Anterior cingulate cortex (tissue), 58 donors: ENCODE results near the gene ZNF44.
"Not testable (repeated sequence)": the region's sequence is repeated elsewhere in the genome, so short reads cannot be mapped to it uniquely, and the experiment has no call there.

ENCODE experiments used
- DNase-seq, 58 donors: peaks; one replicate each; lab custom pipeline; 2025; lab: John Stamatoyannopoulos, UW

The ZNF44 gene

DNA sequence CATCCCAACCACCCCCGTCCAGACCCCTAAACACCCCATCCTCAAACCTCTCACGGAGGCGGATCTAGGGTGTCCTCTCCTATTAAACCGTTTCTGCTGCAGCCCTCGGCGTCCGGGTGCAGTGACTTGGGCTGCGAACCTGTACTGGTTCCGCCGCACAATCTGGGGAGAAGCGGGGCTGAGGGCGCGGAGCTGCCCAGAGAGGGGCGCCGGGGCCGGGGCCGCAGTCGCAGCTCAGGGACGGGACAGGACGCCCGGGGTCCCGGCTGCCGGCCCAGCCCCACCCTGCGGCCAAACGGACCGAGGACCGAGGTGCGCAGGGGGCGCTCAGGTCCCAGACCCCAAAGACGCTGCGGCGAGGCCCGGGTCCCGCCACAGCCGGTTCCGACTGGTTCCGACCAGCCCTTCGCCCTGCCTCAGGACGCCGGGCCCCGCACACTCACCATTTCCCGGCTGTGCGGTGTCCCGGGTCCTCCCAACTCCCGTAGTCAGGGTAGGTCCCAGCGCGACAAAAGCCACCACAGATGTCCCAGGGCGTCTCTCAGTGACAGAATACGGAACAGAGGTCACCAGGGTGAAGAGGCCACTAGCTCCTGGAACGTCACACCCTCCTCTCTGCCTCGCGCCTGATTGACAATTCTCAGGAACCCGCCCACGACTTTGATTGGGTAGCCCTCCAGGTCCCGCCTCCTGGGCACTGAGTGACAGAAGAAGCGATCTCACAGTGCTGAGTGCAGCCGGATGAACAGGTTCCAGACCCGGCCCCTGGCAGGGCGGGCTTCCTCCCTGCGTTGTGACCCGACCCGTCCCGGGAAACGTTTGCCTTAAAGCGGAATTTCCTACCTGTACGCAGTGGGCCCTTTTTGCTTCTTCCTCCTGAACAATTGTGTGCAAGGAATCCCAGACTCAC, at the start of gene ZNF44:
ZNF44 (minus strand) TSS at position 635 of the 910 bp plus-strand sequence; CDS start at position 446, 189 bp downstream.
- DNase-seq = peak; percentile 58 to 99 (median 96)

DNA sequence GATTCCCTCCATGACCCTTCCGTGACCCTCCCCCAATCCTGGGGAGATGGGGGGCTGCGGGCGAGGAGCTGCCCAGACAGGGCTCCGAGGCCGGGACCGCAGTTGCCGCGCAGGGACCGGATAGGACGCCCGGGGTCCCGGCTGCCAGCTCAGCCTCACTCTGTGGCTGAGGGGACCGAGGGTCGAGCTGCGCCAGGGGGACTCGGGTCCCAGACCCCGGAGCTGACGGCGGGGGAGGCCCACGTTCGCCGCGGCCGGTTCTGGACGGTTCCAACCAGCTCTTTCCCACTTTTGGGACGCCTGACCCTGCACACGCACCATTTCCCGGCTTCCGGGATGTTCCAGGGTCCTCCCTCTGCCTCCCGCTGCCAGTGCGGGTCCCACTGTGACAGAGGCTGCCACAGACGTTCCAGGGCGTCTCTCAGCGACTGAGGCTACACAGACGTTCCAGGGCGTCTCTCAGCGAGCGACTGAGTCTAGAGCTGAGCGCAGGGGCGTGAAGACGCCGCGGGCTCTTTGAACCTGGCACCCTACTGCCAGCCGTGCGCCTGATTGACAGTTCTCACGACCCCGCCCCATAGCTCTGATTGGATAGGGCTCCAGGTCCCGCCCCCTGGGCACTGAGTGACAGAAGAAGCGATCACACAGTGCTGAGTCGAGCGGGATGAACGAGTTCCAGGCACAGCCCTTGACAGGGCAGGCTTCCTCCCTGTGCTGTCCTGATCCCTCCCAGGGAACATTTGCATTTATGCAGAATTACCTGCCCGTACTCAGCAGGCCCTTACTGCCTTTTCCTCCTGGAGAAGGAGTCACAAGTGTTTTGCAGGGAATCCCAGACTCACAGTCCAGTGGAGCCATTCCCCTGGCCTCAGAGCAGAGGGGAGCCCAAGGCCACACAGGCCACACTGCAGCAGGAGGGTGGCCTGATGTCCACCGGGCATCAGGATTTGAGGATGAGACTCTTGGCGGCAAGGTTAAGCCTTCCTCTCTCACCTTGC, 38.8 kb upstream of the ZNF44 start, which contains the start of gene ZNF563:
ZNF563 (minus strand) TSS at position 472 of the 998 bp plus-strand sequence; CDS start at position 321, 151 bp downstream.
- DNase-seq = peak; percentile 63 to 99 (median 95)

DNA sequence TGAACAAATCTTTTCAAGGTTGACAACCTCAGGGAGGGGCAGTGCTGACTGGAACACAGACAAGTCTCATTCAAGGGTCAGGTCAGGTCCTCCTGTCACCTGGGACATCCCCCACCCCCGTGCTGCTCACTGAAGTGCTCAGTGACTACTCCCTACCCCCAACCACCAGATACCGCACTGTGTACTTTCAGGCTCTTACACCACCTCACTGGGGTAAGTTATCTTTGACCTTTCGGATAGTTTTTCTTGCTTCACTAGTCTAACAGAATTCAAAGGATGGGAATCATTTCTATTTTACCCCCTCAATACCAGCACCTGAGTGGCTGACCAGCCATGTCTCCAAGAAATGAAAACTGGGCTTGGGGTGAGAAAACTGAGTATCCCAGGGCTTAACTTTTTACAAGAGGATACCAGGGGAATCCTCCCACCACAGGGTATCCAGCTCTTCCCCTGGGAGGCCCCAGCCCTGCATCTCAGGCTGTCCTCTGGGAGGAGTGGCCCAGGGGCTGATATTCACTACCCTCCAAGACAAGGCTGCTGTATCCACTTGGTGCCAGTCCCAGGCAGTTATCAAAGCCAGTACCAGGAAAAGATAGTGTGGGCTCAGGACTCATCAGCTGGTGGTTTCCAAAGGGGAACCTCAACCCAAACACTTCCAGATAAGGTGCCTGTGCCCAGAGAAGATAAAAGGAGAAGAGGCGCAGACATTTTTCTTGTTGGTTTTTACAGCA, 36.7 kb upstream of the ZNF44 start:
- DNase-seq = no peak

DNA sequence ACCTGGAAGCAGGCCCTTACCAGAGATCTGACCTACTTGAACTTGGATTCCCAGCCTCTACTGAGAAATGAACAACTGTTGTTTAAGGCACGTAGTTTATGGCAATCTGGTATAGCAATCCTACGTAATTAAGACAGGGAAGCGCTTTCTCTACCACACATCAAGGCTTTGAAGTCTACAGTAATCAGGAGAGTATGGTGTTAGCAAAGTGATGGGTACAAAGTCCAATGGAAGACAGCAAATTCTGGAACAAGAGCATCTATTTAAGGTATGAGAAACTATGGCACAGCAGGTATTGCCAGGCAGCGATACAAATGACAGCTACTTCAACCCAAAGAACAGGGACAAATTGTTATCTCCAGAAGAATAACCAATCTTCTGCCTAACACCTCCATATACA, 35.7 kb upstream of the ZNF44 start:
- DNase-seq = no peak

DNA sequence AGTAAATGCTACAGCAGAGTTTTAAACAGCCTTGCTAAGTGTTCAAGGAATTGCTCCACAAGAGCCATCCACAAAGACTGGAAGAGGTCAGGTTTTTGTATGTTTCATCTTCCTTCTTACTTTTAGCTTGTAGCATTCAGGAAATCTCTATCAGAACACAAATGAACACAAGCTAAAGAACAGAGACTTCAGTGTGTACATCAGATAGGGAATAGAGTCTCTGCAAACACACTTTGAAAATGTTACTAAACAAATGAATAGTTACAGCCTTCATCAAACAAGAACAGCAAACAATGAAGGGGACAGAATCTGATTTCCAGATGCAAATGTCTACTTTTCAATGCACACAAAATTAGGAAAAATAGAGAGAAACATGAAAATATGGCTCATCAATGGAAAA, 31.0 kb upstream of the ZNF44 start:
- DNase-seq = no peak

DNA sequence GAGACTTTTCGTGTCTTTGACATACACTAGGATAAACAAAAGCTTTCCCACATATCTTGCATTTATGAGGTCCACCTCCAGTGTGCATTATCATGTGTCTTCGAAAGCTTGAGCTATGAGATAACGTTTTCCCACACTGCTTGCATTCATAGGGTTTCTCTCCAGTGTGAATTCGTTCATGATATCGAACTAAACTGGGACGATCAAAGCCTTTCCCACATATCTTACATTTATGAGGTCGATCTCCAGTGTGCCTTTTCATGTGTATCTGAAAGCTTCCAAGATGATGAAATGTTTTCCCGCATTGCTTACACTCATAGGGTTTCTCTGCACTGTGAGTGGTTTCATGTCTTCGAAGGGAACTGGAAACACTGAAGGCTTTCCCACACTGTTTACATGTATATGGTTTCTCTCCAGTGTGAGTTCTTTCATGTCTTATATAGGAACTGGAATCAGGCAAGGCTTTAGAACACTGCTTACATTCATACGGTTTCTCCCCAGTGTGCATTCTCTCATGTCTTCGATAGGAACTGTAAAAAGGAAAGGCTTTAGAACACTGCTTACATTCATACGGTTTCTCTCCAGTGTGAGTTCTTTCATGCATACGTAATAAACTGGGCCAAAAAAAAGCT, 24.2 kb upstream of the ZNF44 start:
- no peak for DNase-seq

DNA sequence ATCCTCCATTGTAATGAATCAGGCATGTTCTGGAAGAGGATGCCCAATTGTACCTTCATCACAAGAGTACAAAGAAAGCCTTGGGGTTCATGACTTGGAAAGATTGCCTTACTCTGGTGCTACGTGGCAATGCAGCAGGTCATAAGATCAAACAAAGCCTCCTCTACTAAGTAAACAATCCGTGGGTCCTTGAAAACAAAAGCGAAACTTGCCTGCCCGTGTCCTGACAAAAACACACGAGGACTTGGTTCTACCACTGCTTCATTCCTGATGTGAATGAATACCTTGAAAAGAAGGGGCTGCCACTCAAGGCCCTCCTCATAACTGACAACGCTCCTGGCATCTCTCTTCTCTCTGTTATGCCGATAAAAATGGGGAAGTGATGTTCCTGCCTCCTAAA, 19.9 kb upstream of the ZNF44 start:
- DNase-seq = no peak

DNA sequence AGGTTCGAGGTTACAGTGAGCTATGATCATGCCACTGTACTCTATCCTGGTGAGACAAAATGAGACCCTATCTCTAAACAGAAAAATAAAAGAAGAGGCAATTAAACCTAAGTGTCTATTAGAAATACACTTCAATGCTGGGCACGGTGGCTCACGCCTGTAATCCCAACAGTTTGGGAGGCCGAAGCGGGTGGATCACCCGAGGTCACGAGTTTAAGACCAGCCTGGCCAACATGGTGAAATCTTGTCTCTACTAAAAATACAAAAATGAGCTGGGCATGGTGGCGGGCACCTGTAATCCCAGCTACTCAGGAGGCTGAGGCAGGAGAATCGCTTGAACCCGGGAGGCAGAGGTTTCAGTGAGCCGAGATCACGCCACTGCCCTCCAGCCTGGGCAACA, 14.2 kb upstream of the ZNF44 start:
- not testable (repeated sequence) for DNase-seq

DNA sequence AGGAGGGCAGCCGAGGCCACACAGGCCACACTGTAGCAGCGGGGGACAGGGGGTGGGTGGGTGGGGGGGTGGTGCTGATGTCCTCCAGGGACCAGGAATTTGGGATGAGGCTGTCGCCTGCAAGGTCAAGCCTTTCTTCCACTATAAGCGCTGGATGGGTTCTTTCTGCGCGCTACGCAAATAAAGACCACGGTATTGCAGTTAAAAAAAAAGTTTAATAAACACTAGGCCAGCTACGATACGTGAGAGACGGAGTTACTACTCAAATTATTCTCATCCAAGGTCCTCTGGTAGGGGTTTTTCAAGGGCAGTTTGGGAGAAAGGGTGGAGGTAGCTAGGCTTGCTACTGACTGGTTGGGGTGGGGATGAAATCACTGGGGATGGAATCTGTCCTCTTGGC, 508 bp upstream of the ZNF44 start:
- DNase-seq = no peak

DNA sequence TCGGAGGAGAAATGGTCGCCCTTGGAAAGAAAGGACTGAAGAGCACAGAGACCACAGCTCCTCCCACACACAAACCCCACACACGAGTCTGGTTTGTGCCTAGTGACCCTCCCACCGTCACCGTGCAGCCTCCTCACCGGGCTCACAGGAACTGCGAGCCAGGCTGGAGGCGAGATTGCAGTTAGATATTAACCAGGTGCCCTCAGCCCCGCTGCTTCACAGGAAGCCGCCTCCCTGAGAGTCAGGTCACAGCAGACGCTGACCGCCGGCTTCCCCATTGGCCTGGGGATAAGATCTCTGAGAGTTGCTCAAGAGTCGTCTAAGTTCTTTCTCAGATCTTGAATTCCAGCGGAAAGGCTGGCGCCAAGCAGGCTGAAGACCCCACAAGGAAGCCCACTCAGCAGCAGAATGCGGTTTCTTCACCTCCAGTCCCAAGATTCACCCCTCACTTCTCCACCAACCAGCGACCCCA, 870 bp downstream of the ZNF44 start:
- peak in 27 of 58 donors; percentile 1 to 35 (median 13) for DNase-seq

DNA sequence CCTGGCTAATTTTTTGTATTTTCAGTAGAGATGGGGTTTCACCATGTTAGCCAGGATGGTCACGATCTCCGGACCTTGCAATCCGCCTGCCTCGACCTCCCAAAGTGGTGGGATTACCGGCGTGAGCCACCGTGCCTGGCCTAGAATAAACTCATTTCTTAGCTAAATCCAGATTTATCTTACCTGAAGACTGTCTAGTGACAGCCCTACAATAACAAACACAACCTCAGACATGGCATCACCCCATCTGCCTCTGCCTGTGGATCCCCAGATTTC, 5.0 kb downstream of the ZNF44 start:
- DNase-seq = no peak

DNA sequence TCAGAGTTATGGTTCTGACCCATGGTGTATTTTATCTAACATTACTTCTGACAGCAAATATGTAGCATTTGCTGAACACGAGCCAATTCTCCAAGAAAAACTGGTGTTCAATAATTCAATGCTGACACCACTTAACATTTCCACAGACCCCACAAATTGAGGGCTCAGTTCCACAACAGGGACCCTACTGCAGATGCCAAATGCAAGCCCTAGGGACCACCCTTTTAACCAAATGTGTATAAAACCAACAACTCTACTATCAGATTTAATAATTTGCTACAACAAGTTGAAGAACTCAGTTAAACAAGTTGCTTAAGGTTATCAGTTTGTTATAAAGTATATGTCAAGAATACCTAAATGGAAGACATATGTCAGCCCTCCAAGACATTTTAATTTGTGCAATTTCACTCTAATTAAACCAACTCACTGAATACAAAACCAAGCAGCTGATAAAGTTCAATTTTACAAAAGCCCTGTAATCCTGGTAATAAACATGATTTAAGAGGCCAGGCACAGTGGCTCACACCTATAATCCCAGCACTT, 6.7 kb downstream of the ZNF44 start:
- no peak for DNase-seq

DNA sequence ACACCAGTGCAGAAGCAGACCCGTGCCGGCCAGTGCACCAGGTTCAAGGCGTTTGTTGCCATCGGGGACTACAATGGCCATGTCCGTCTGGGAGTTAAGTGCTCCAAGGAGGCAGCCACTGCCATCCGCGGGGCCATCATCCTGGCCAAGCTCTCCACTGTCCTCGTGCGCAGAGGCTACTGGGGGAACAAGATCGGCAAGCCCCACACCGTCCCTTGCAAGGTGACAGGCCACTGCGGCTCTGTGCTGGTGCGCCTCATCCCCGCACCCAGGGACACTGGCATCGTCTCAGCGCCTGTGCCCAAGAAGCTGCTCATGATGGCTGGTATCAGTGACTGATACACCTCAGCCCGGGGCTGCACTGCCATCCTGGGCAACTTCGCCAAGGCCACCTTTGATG, 10.1 kb downstream of the ZNF44 start:
- DNase-seq = no peak

DNA sequence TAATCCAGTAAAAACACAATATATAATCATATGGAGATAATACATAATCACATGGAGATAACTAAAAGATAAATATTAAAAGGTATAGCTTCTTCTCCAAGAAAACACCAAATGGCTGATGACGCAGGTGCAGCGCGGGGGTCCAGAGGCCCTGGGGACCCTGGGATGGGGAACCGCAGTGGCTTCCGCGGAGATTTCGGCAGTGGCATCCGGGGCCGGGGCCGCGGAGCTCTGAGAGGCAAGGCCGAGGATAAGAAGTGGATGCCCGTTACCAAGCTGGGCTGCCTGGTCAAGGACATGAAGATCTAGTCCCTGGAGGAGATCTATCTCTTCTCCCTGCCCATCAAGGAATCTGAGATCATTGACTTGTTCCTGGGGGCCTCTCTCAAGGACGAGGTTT, 10.5 kb downstream of the ZNF44 start:
- DNase-seq = no peak

DNA sequence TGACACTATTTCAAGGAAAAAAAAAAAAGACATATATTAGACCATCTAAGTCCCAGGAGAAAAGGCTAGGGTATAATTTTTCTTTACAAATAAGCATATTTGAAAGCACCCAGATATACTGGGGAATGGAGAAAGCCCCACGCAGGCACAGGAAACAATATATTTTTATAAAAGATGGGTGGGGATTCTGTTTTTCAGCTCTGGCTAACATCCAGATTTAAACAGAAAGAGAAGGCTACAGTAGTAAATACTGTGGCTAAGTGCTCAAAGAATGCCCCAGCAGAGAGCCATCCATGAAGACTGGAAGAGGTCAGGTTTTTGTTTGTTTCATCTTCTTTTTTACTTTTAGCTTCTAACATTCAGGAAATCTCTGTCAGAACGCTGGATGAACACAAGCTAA, 16.0 kb downstream of the ZNF44 start:
- no peak for DNase-seq

DNA sequence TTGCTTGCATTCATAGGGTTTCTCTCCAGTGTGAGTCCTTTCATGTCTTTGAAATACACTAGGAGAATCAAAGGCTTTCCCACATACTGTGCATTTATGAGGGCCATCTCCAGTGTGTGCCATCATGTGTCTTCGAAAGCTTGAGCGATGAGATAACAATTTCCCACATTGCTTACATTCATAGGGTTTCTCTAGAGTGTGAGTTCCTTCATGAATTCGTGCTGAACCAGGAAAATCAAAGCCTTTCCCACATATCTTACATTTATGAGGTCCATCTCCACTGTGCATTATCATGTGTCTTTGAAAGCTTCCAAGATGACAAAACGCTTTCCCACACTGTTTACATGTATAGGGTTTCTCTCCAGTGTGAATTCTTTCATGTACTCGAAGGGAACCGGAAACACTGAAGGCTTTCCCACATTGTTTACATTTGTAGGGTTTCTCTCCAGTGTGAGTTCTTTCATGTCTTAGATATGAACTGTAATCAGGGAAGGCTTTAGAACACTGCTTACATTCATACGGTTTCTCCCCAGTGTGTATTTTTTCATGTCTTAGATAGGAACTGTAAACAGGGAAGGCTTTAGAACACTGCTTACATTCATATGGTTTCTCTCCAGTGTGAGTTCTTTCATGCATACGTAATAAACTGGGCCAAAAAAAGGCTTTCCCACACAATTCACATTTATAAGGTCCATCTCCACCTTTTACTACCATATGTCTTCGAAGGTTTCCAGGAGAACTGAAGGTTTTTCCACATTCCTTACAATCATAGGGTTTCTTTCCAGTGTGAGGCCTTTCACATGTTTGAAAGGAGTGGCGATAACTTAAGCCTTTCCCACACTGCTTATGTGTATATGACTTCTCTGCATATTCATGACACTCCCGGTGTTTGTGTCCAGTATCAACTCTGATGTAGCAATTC, 21.4 kb downstream of the ZNF44 start:
- no peak for DNase-seq

DNA sequence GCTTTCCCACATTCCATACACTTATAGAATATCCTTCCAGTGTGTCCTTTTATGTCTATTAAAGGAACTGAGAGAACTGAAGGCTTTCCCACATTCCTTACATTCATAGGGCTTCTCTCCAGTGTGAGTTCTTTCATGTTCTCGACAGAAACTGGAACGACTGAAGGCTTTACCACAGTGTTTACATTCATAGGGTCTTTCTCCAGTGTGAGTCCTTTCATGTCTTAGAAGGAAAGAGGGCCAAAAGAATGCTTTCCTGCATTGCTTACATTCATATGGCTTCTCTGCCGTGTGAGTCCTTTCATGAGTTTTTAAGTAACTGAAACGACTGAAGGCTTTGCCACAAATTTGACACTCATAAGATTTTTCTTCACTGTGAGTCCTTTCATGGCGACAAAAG, 22.3 kb downstream of the ZNF44 start:
- DNase-seq = no peak

DNA sequence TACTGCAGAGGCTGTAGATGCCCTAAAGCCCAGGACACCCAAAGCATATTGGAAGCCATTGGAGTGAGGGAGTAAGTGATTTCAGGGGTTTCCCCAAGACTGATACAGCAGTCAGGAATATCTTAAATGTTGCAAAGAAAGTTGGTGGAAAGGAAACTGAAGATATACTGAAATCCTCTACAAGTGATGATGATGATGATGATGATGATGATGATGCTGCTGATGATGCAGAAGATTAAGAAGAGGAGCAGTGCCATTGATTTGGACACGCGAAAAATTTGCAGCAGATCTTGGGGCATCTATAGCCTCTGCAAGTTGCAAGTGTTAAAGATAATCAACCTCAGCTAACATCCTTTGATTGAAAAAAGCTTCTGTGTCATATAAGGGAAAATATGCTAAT, 23.8 kb downstream of the ZNF44 start:
- no peak for DNase-seq
